Mesenchymal stem cell (in vitro differentiated cells and primary cell): ENCODE results near the gene TMEM129.

Experiments used
- DNase-seq: peaks from one replicate; pipeline ENCODE4 v3.0.0-alpha.2; 2013
- H2AFZ ChIP-seq: one replicate; pipeline ENCODE4 v1.6.1; 2013; ENCODE audit warnings: low read depth, mild to moderate bottlenecking, control low read depth, inconsistent platforms, low read length, moderate library complexity
- H2AK5ac ChIP-seq: 2 replicates; pipeline ENCODE4 v1.6.1; 2013; ENCODE audit warnings: low read length, moderate library complexity, mild to moderate bottlenecking, inconsistent platforms; ENCODE audit not compliant: severe bottlenecking
- H2BK120ac ChIP-seq: one replicate; pipeline ENCODE4 v1.6.1; 2013; ENCODE audit warnings: low read depth, mild to moderate bottlenecking, inconsistent platforms, low read length, moderate library complexity
- H2BK12ac ChIP-seq, 2 experiments: one replicate each; pipeline ENCODE4 v1.6.1; 2013; ENCODE audit warnings: inconsistent platforms in 2 of 2, low read length in 2 of 2, mild to moderate bottlenecking in 2 of 2, moderate library complexity in 2 of 2, control low read depth in 1 of 2
- H2BK15ac ChIP-seq: one replicate; pipeline ENCODE4 v1.6.1; 2013; ENCODE audit warnings: mild to moderate bottlenecking, low read depth, inconsistent platforms; ENCODE audit not compliant: poor library complexity, severe bottlenecking
- H2BK5ac ChIP-seq: 2 replicates; pipeline ENCODE4 v1.6.1; 2013; ENCODE audit warnings: low read depth, mild to moderate bottlenecking, low read length, control low read depth, inconsistent platforms; ENCODE audit not compliant: poor library complexity, severe bottlenecking
- H3K14ac ChIP-seq, 2 experiments: one replicate each; pipeline ENCODE4 v1.6.1; 2013; ENCODE audit warnings: inconsistent platforms in 2 of 2, low read length in 2 of 2, control low read depth in 1 of 2, mild to moderate bottlenecking in 1 of 2, moderate library complexity in 1 of 2
- H3K18ac ChIP-seq, 2 experiments: one replicate each; pipeline ENCODE4 v1.6.1; 2013; ENCODE audit warnings: inconsistent platforms in 2 of 2, low read length in 2 of 2, control low read depth in 1 of 2, low read depth in 1 of 2, mild to moderate bottlenecking in 1 of 2
- H3K23ac ChIP-seq, 2 experiments: one replicate each; pipeline ENCODE4 v1.6.1; 2013; ENCODE audit warnings: inconsistent platforms in 2 of 2, low read length in 2 of 2, mild to moderate bottlenecking in 2 of 2, moderate library complexity in 2 of 2, control low read depth in 1 of 2
- H3K27ac ChIP-seq: 2 replicates; pipeline ENCODE4 v1.5.1; 2013; ENCODE audit warnings: mild to moderate bottlenecking, moderate library complexity, low read length, control low read depth, inconsistent platforms; ENCODE audit not compliant: poor library complexity, severe bottlenecking
- H3K27me3 ChIP-seq, 2 experiments: 2 replicates each; pipeline versions ENCODE4 v1.6.1 to v1.7.0; 2013; ENCODE audit warnings: low read length in 2 of 2, mild to moderate bottlenecking in 2 of 2, moderate library complexity in 2 of 2, control low read depth in 1 of 2, inconsistent platforms in 1 of 2; ENCODE audit not compliant: control insufficient read depth in 1 of 2, insufficient read depth in 1 of 2
- H3K36me3 ChIP-seq, 2 experiments: 2 replicates each; pipeline versions ENCODE4 v1.6.1 to v1.7.0; 2013; ENCODE audit warnings: low read length in 2 of 2, control low read depth in 1 of 2, inconsistent platforms in 1 of 2, low read depth in 1 of 2, mild to moderate bottlenecking in 1 of 2; ENCODE audit not compliant: insufficient read depth in 2 of 2, control insufficient read depth in 1 of 2
- H3K4ac ChIP-seq, 2 experiments: one replicate each; pipeline ENCODE4 v1.6.1; 2013; ENCODE audit warnings: inconsistent platforms in 2 of 2, low read length in 2 of 2, mild to moderate bottlenecking in 2 of 2, moderate library complexity in 2 of 2, control low read depth in 1 of 2, low read depth in 1 of 2
- H3K4me1 ChIP-seq: 2 replicates; pipeline ENCODE4 v1.6.1; 2013; ENCODE audit warnings: low read depth, low read length, control low read depth; ENCODE audit not compliant: control insufficient read depth, insufficient read depth
- H3K4me2 ChIP-seq: 2 replicates; pipeline ENCODE4 v1.6.1; 2013; ENCODE audit warnings: low read length, mild to moderate bottlenecking, inconsistent platforms; ENCODE audit not compliant: poor library complexity, severe bottlenecking
- H3K4me3 ChIP-seq, 2 experiments: 2 replicates each; pipeline versions ENCODE4 v1.5.1 to v1.7.0; 2013; ENCODE audit warnings: low read length in 2 of 2, mild to moderate bottlenecking in 2 of 2, control low read depth in 1 of 2, low read depth in 1 of 2; ENCODE audit not compliant: insufficient read depth in 1 of 2
- H3K79me1 ChIP-seq: replicated peaks from 2 replicates; pipeline ENCODE4 v1.6.1; 2013; ENCODE audit warnings: mild to moderate bottlenecking, control low read depth, low read length, inconsistent platforms; ENCODE audit not compliant: poor library complexity, severe bottlenecking
- H3K9ac ChIP-seq: 2 replicates; pipeline ENCODE4 v1.7.0; 2013; ENCODE audit warnings: mild to moderate bottlenecking, low read length, moderate library complexity
- H3K9me3 ChIP-seq: 2 replicates; pipeline ENCODE4 v1.7.0; 2013; ENCODE audit warnings: mild to moderate bottlenecking, low read length; ENCODE audit not compliant: control insufficient read depth
- H4K8ac ChIP-seq: one replicate; pipeline ENCODE4 v1.6.1; 2013; ENCODE audit warnings: inconsistent platforms, mild to moderate bottlenecking, low read length, moderate library complexity
- H4K91ac ChIP-seq: one replicate; pipeline ENCODE4 v1.6.1; 2013; ENCODE audit warnings: mild to moderate bottlenecking, low read length, inconsistent platforms
- WGBS: methylation state at CpG from one replicate; pipeline ENCODE4 v1.1.7; 2013; ENCODE audit warnings: mixed read lengths; 5-methylcytosine and 5-hydroxymethylcytosine counted together

TMEM129 gene

GRCh38 chr4:1753697-1754311 lies 32.7 kb upstream of the TMEM129 start:
- Histone ChIP-seq H2BK120ac (no peak overlapping the region), H2AFZ (no peak overlapping the region), H3K4ac (no peak overlapping the region), H3K9ac (no peak overlapping the region), H2BK12ac (no peak overlapping the region), H3K23ac (no peak overlapping the region), H2BK5ac (no peak overlapping the region), H3K4me1 (peaks cover 21% of the 10 kb centered on the region), H3K14ac (peak overlapping the region in 1 of 2 experiments; percentile 53), H3K27me3 (peaks cover 0 to 25% of the 10 kb centered on the region in 2 experiments), H2AK5ac (no peak overlapping the region), H3K79me1 (no peaks in the 10 kb centered on the region), H3K9me3 (no peaks in the 10 kb centered on the region), H2BK15ac (no peak overlapping the region), H3K27ac (no peak overlapping the region), H4K91ac (no peak overlapping the region), H3K18ac (no peak overlapping the region), H3K4me3 (no peak overlapping the region), H3K36me3 (peaks cover 0 to 3% of the 10 kb centered on the region in 2 experiments), H4K8ac (no peak overlapping the region), H3K4me2 (no peak overlapping the region)
- 90% methylated on average over 15 of the region's 15 CpGs for WGBS
- DNase-seq, result no peak

GRCh38 chr4:1753294-1753696 lies 32.2 kb upstream of the TMEM129 start:
- no peak for DNase-seq
- Histone ChIP-seq H2BK5ac (no peak overlapping the region), H4K8ac (no peak overlapping the region), H3K4me1 (peaks cover 24% of the 10 kb centered on the region), H3K27me3 (peaks cover 0 to 28% of the 10 kb centered on the region in 2 experiments), H3K4ac (no peak overlapping the region), H2AFZ (no peak overlapping the region), H3K4me2 (no peak overlapping the region), H3K4me3 (no peak overlapping the region), H3K18ac (no peak overlapping the region), H2BK120ac (no peak overlapping the region), H3K27ac (no peak overlapping the region), H3K23ac (no peak overlapping the region), H3K79me1 (no peaks in the 10 kb centered on the region), H3K14ac (no peak overlapping the region), H2AK5ac (no peak overlapping the region), H3K36me3 (peaks cover 0 to 3% of the 10 kb centered on the region in 2 experiments), H2BK12ac (no peak overlapping the region), H4K91ac (no peak overlapping the region), H2BK15ac (no peak overlapping the region), H3K9ac (no peak overlapping the region), H3K9me3 (no peaks in the 10 kb centered on the region)
- WGBS, result 79% methylated on average over 10 of the region's 10 CpGs

GRCh38 chr4:1752284-1753041 lies 31.3 kb upstream of the TMEM129 start:
- H3K4ac ChIP-seq, result no peak overlapping the region
- H2AFZ ChIP-seq, result no peak overlapping the region
- no peak overlapping the region for H2AK5ac ChIP-seq
- no peaks in the 10 kb centered on the region for H3K79me1 ChIP-seq
- no peak overlapping the region for H3K14ac ChIP-seq
- H4K8ac ChIP-seq, result peak overlapping the region; percentile 72
- H3K4me3 ChIP-seq, result no peak overlapping the region
- H3K27me3 ChIP-seq, result peaks cover 0 to 32% of the 10 kb centered on the region in 2 experiments
- no peak overlapping the region for H2BK120ac ChIP-seq
- no peak overlapping the region for H3K9ac ChIP-seq
- no peak overlapping the region for H3K4me2 ChIP-seq
- peak overlapping the region in 1 of 2 experiments; percentile 30 for H3K18ac ChIP-seq
- H4K91ac ChIP-seq, result no peak overlapping the region
- H3K36me3 ChIP-seq, result peaks cover 0 to 3% of the 10 kb centered on the region in 2 experiments
- H3K9me3 ChIP-seq, result no peaks in the 10 kb centered on the region
- H3K23ac ChIP-seq, result no peak overlapping the region
- H3K27ac ChIP-seq, result no peak overlapping the region
- no peak overlapping the region for H2BK15ac ChIP-seq
- H3K4me1 ChIP-seq, result peaks cover 20% of the 10 kb centered on the region
- whole genome bisulfite sequencing, result 78% methylated on average over 26 of the region's 35 CpGs
- no peak overlapping the region for H2BK12ac ChIP-seq
- no peak overlapping the region for H2BK5ac ChIP-seq
- no peak for DNase-seq

- Histone ChIP-seq H3K4me2 (no peak overlapping the region), H3K4me3 (no peak overlapping the region), H3K18ac (peak overlapping the region in 1 of 2 experiments; percentile 30), H3K79me1 (no peaks in the 10 kb centered on the region), H2AFZ (no peak overlapping the region), H3K9me3 (no peaks in the 10 kb centered on the region), H3K27ac (no peak overlapping the region), H2BK5ac (no peak overlapping the region), H3K4ac (no peak overlapping the region), H3K23ac (no peak overlapping the region), H2BK15ac (no peak overlapping the region), H2BK120ac (no peak overlapping the region), H3K9ac (no peak overlapping the region), H2BK12ac (no peak overlapping the region), H4K91ac (no peak overlapping the region), H3K27me3 (peaks cover 0 to 32% of the 10 kb centered on the region in 2 experiments), H4K8ac (no peak overlapping the region), H3K14ac (no peak overlapping the region), H2AK5ac (no peak overlapping the region), H3K36me3 (peaks cover 0 to 3% of the 10 kb centered on the region in 2 experiments), H3K4me1 (peaks cover 24% of the 10 kb centered on the region)
- no peak for DNase-seq
- 79% methylated on average over 8 of the region's 8 CpGs for WGBS
These were observed 30.8 kb upstream of the TMEM129 start for GRCh38 chr4:1751919-1752283.
